CD4-positive, alpha-beta T cell treated with Interleukin-17A for 4 hours (primary cell): ENCODE data around the gene CBLB.
"Not testable (repeated sequence)": the region's sequence is repeated elsewhere in the genome, so short reads cannot be mapped to it uniquely, and the experiment has no call there.

Experiments used
- DNase-seq: peaks from one replicate; pipeline ENCODE4 v3.0.0-alpha.2; 2020; ENCODE audit warnings: mixed read lengths

The CBLB gene

GRCh38 chr3:105747060-105747541, 121.7 kb downstream of the CBLB start:
- no peak for DNase-seq

DNA sequence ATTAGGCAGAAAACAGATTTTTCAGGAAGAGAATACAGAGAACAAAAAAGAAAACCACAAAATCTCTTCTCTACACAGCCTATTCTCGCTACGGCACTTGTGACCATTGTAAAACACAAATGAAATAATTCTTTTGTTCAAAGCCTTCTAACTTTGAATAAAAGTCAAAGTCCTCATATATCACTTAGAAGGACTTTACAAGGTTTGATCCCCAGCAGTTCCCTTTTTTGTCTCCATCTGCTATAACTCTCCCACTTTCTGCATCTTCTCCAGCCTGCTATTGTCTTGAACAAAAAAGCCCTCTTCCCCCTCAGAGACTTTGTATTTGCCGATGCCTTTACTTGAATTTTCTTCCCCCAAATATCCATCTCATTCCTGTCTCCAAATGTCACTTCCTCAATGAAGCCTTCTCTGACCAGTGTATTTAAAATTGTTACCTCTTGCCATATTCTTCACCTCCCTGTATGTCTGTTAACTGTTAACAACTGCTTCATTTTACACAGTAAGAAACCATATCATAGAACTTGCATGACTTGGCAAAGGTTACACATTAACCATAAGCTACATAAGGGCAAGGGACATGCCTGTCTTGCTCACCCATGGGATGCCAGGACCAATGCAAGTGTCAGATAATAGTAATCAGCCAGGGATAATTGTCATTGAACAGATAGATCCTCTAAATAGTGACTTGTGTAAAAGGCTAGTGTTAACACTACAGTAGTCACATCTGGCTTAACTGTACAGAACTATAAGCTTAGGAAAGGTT, 122.4 kb downstream of the CBLB start:
- DNase-seq = no peak

DNA sequence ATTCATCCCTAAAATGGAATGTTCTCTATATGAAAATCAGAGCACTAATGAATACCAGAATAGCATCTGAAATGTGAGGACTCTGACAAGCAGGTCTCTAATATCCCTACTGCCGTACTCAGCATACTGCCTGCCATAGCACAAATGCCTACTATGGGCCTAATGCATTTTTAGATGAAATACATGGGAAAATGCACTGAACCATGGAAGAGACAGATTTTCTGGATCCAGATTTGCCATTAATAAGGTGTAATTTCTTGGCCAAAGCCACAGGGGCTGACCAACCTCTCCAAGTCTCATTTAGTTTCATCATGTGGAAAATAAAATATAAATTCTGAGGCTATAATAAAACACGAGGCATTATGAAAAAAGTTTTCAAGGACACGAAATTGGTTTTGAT, 123.8 kb downstream of the CBLB start:
- DNase-seq = no peak

DNA sequence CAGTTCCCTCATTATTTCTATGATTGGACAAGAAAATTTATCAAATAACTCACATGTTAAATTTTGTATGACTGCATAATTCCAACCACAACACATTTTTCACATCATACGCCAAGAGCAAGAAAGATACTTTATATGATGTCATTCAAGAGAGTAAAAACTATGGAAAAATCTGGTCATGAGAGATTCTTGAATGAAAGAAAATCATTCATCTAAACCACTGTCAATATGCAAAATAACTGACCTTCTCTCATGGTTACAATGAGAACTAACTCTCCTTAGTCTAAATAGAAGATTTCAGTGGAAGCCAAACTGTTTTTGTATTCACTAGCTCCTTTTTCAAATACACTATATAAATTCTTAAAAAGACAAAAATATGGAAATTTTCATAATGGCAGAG, 124.6 kb downstream of the CBLB start:
- no peak for DNase-seq

DNA sequence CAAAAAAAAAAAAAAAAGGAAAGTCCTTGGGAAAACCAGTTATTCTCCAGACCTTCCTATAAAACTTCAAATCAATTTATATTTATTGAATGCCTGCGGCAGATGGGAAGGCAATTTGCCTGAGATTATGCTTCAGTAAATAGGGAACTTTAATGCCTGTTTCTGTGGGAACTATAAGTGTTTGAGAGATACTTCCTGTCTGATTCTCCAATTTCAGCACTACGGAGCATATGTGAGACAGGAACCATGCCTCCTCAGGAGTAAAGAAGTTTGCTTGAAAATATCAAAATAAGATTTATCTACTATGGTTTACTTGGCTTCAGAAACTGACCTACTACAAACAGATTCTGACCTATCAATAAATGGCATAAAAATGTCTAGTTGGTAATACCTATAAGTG, 135.5 kb downstream of the CBLB start:
- DNase-seq = no peak

GRCh38 chr3:105731686-105732085, 137.1 kb downstream of the CBLB start:
- DNase-seq = no peak

- DNase-seq = no peak
These were observed 137.9 kb downstream of the CBLB start for GRCh38 chr3:105730801-105731354.

DNA sequence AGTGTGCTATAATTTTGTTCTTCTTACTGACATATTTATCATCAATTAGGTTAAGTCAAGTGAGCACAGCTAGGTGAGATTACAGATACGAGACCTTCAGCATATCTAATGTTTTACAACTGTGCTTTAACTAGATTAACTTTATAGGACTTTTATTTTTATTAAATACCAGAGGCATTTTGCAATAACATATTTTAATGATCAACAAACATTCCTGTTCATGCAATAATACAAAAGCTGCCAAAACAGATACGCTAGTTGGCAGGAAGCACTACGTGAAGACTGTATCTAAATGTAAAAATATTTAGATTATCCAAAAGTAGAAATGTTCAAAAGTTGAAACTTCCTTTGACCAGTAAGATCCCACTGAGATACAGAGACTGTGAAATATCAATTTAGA, 139.1 kb downstream of the CBLB start:
- DNase-seq = no peak

DNA sequence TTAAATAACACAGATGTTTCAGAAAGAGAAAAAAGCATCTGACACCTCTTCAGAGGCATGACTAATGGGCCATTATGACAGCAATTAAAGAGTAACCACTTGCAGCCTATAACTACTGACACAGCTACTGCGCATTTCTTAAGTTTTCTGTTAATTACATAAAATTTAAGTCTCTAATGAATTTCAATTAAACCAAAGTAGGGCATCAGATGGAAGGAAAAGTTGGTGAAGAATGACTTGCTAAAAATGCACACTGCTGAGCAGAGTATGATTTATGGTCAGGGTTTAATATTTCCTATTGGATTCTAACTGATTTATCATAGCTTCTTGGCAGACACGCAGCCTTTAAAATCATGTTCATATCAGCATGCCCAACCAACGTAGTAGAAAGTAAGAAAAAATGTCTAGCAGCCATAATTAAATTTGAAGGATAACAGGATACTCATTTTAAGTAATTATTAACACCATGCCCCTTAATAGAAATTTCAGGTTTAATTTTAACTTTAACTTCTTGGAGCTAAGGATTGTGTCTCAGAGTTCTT, 140.0 kb downstream of the CBLB start:
- no peak for DNase-seq

- not testable (repeated sequence) for DNase-seq
These were observed 141.8 kb downstream of the CBLB start for GRCh38 chr3:105727036-105727435.

DNA sequence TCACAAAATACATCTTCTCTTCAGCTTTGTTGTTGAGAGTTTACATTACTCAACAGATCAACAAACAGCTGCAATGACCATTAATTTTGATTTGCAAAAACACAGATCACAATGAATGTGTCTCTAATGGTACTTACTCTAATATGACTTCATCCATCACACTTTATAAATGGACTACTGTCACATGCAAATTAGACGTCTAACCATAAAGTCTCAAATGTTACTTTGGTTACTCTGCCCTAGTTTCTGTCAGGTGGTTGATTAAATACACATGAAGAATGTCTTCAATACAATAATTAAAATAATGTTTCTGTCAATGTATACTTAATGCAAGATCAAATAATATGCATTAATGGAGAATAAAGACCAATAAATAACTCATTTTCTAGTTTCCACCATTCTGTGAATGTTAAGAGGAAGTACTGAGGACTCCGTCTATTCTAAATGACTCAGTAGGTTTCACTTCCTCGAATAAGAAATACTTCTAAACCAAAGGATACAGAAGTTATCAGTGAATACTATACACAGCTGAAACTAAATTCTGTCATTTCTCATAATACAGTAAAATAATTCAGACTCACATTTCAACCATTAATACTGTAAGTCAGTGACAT, 145.8 kb downstream of the CBLB start:
- DNase-seq = no peak

GRCh38 chr3:105719791-105720190, 149.0 kb downstream of the CBLB start:
- DNase-seq = no peak

DNA sequence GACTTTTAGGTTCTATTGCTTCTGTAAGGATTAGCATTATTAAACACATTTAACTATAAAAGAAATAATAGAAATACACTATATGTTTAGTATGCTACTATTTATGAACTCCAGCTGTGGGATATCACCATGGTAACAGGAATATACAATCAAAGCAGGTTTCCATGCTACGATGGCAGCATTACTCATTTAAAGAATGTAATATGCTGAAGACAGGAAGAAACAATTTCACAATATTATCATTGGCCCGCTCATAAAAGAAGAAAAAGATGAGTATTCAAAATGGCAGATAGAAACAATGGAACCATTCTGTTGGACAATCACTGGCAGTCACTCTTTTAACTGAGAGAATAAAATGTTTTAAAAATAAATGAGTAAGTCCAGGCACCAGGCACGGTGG, 153.4 kb downstream of the CBLB start:
- DNase-seq = no peak

DNA sequence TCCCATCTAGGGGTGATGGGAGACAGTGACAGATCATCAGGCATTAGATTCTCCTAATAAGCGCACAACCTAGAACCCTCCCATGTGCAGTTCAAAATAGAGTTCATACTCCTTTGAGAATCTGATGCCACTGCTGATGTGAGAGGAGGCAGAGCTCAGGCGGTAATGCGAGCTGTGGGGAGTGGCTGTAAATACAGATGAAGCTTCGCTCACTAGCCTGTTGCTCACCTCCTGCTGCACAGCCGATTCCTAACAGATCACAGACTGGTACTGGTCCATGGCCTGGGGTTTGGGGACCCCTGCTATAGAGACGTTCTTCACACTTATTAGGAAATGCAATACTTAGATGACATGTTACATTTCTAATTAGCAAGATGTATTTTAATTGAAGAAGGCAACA, 154.4 kb downstream of the CBLB start:
- no peak for DNase-seq

DNA sequence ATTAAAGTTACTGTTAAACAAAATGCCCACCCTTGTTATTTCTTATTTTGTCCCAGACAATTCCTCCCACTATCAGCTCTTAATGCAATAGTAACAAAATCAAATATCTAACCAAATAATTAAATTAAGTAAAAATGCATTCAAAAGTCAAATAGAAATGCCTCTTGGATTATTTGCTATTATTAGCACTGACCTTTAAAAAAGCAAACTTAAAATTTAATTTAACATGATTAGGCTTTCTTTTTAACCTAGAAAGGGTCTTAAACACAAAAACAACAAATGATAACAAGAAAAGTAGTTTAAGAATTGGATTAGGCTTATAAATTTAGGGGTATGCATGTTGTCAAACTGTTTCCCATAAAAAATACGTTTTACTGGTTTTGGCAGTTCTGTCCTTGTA, 159.8 kb downstream of the CBLB start:
- no peak for DNase-seq

GRCh38 chr3:105707009-105707408, 161.8 kb downstream of the CBLB start:
- no peak for DNase-seq

- DNase-seq = no peak
These were observed 163.9 kb downstream of the CBLB start for GRCh38 chr3:105704726-105705410.

DNA sequence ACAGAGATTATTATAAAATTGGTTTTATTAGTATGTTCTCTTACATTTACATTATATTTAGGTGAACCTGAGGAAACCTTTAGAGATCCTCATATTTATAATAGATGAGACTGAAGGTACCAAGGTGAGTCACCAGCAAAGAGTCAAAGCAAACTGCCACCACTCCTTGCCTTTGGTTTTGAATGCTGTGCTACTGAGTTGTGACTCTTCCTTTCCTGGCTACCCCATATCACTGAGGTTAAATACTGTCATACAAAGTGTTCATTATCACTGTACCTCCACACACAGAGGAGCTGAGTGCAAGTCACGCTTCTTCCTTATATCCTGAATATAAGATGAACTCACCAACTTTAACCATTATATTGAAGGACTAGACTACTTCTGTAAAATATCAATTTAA, 168.2 kb downstream of the CBLB start:
- DNase-seq = peak; percentile 20

GRCh38 chr3:105691633-105692032, 177.2 kb downstream of the CBLB start:
- no peak for DNase-seq

DNA sequence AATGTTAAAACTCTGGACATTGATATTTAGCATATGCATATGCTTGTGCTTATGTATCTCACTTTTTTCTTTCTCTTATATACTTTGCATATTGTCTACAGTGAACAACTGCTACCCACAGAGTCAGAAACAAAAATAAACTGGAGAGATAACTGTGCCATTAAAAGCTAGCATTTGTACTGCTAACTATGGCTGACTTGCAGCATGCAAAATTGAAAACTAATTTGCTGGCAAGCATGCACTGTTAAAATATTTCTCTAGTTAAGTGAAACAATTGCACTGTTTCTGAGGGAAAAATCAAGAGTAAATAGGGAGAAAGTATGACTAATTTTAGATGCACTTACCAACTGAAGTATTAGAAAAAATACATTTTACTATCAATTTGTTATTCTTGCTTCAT, 177.8 kb downstream of the CBLB start:
- DNase-seq = no peak

GRCh38 chr3:105688821-105689220, 180.0 kb downstream of the CBLB start:
- DNase-seq = no peak

- no peak for DNase-seq
These were observed 182.4 kb downstream of the CBLB start for GRCh38 chr3:105686278-105686897.

DNA sequence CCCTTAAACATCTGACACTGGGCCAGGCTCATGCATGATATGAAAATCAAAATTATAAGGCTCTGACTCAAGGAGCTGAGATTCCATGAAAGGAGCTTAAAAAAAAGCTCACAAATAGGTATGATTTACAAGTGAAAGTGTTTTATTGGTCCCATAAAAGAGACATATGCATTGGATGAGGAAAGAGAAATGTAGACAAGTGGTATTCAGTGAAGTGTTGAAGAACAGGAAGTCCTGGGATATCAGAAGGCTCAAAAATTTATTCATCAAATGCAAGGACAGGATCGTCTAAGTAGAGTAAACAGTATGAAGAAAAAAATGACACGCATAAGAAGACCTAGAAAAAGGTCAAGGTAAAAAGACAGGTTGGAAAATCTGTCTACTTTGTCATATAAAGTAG, 188.9 kb downstream of the CBLB start:
- no peak for DNase-seq
